Astrocyte (in vitro differentiated cells and primary cell): Measurements from ENCODE around the gene BATF2. TPM values are rescaled to one million over a fixed set of nuclear protein-coding genes. Genes with fewer than 3 reads are reported as not detected.

Experiments
- DNase-seq: peaks from one replicate; pipeline ENCODE4 v3.0.0-alpha.2; 2010; ENCODE audit warnings: low read depth
- FAIRE-seq: peaks from 2 replicates; lab custom pipeline; 2011; peaks lifted over from hg19 to GRCh38; lab: Jason Lieb, UNC
- H2AFZ ChIP-seq: 2 replicates; pipeline ENCODE4 v1.6.0; 2012; ENCODE audit warnings: low read depth, low read length, inconsistent platforms
- H3K27ac ChIP-seq: 2 replicates; pipeline ENCODE4 v1.5.1; 2011; ENCODE audit warnings: low read depth, low read length, inconsistent platforms
- H3K27me3 ChIP-seq: 2 replicates; pipeline ENCODE4 v1.6.0; 2011; ENCODE audit warnings: low read length, inconsistent platforms; ENCODE audit not compliant: insufficient read depth
- H3K36me3 ChIP-seq: 2 replicates; pipeline ENCODE4 v1.5.1; 2011; ENCODE audit warnings: low read length, inconsistent platforms; ENCODE audit not compliant: insufficient read depth
- H3K4me1 ChIP-seq: 2 replicates; pipeline ENCODE4 v1.5.1; 2011; ENCODE audit warnings: low read length, inconsistent platforms; ENCODE audit not compliant: insufficient read depth
- H3K4me2 ChIP-seq: 2 replicates; pipeline ENCODE4 v1.6.0; 2012; ENCODE audit warnings: low read length, inconsistent platforms
- H3K4me3 ChIP-seq: 2 replicates; pipeline ENCODE4 v1.5.1; 2011; ENCODE audit warnings: low read depth, mild to moderate bottlenecking, low read length, inconsistent platforms; ENCODE audit not compliant: insufficient read depth
- H3K79me2 ChIP-seq: 2 replicates; pipeline ENCODE4 v1.6.0; 2012; ENCODE audit warnings: mild to moderate bottlenecking, low read length, inconsistent platforms; ENCODE audit not compliant: insufficient read depth
- H3K9ac ChIP-seq: 2 replicates; pipeline ENCODE4 v1.6.0; 2012; ENCODE audit warnings: mild to moderate bottlenecking, low read length, inconsistent platforms
- H3K9me3 ChIP-seq: 2 replicates; pipeline ENCODE4 v1.5.1; 2012; ENCODE audit warnings: low read depth, mild to moderate bottlenecking, low read length, inconsistent platforms; ENCODE audit not compliant: insufficient read depth
- H4K20me1 ChIP-seq: 2 replicates; pipeline ENCODE4 v1.6.0; 2012; ENCODE audit warnings: low read length, inconsistent platforms; ENCODE audit not compliant: insufficient read depth
- H3K27ac Mint-ChIP-seq: one replicate; pipeline ENCODE4 v1.8.0; 2021; ENCODE audit warnings: mild to moderate bottlenecking, mixed read lengths; ENCODE audit not compliant: unreplicated experiment
- H3K27me3 Mint-ChIP-seq: one replicate; pipeline ENCODE4 v1.8.0; 2021; ENCODE audit warnings: low read depth, mixed read lengths; ENCODE audit not compliant: unreplicated experiment
- H3K36me3 Mint-ChIP-seq: one replicate; pipeline ENCODE4 v1.8.0; 2021; ENCODE audit warnings: low read depth, mixed read lengths; ENCODE audit not compliant: unreplicated experiment
- H3K4me1 Mint-ChIP-seq: one replicate; pipeline ENCODE4 v1.8.0; 2021; ENCODE audit warnings: low read depth, mixed read lengths; ENCODE audit not compliant: unreplicated experiment
- H3K4me3 Mint-ChIP-seq: one replicate; pipeline ENCODE4 v1.8.0; 2021; ENCODE audit warnings: mild to moderate bottlenecking, moderate library complexity, mixed read lengths; ENCODE audit not compliant: unreplicated experiment
- H3K9me3 Mint-ChIP-seq: one replicate; pipeline ENCODE4 v1.8.0; 2021; ENCODE audit warnings: mild to moderate bottlenecking, mixed read lengths; ENCODE audit not compliant: unreplicated experiment
- CTCF ChIP-seq: IDR thresholded peaks from 2 replicates; pipeline ENCODE4 v1.5.1; 2011; ENCODE audit warnings: low read depth, mild to moderate bottlenecking, inconsistent platforms, low read length, moderate library complexity; ENCODE audit not compliant: insufficient read depth
- EZH2 ChIP-seq: IDR thresholded peaks from 2 replicates; pipeline ENCODE4 v1.6.1; 2012; ENCODE audit warnings: mild to moderate bottlenecking, low read length, inconsistent platforms; ENCODE audit not compliant: insufficient read depth
- total RNA-seq: library from RNA; stranded (reverse); gene quantifications from 2 replicates; pipeline ENCODE4 v1.2.1, GENCODE V29; 2021

The BATF2 gene
- total RNA-seq, 1 donor from 2014 or later = 4.5 TPM

GRCh38 chr11:65043881-65044501 lies 47.2 kb upstream of the BATF2 start:
- Mint-ChIP-seq H3K4me3 (no peak overlapping the region), H3K27me3 (peaks cover 2% of the 10 kb centered on the region), H3K4me1 (peaks cover 4% of the 10 kb centered on the region), H3K9me3 (no peaks in the 10 kb centered on the region), H3K27ac (no peak overlapping the region), H3K36me3 (peaks cover 13% of the 10 kb centered on the region)
- no peaks in the 10 kb centered on the region for H3K36me3 ChIP-seq
- no peak overlapping the region for H3K27ac ChIP-seq
- H4K20me1 ChIP-seq = peaks cover 16% of the 10 kb centered on the region
- FAIRE-seq (no peak), DNase-seq (peak; percentile 8)
- H2AFZ ChIP-seq = no peak overlapping the region
- no peak for TF ChIP-seq EZH2
- TF ChIP-seq CTCF = no peak
- H3K4me1 ChIP-seq = peaks cover 3% of the 10 kb centered on the region
- H3K27me3 ChIP-seq = no peaks in the 10 kb centered on the region
- no peak overlapping the region for H3K4me2 ChIP-seq
- no peak overlapping the region for H3K9ac ChIP-seq
- H3K4me3 ChIP-seq = no peak overlapping the region
- H3K79me2 ChIP-seq = peaks cover 12% of the 10 kb centered on the region
- H3K9me3 ChIP-seq = no peaks in the 10 kb centered on the region

GRCh38 chr11:65042891-65043290 lies 46.1 kb upstream of the BATF2 start:
- peak overlapping the region; percentile 50 for H3K4me2 ChIP-seq
- TF ChIP-seq CTCF = no peak
- no peak for TF ChIP-seq EZH2

More at GRCh38 chr11:65042891-65043290, 46.1 kb upstream of the BATF2 start:
- H3K4me1 Mint-ChIP-seq = peaks cover 4% of the 10 kb centered on the region
- no peak overlapping the region for H2AFZ ChIP-seq
- H3K9me3 Mint-ChIP-seq = no peaks in the 10 kb centered on the region
- H4K20me1 ChIP-seq = peaks cover 16% of the 10 kb centered on the region
- H3K27ac Mint-ChIP-seq = peak overlapping the region; percentile 41
- peaks cover 13% of the 10 kb centered on the region for H3K36me3 Mint-ChIP-seq
- no peaks in the 10 kb centered on the region for H3K9me3 ChIP-seq
- H3K27me3 Mint-ChIP-seq = peaks cover 2% of the 10 kb centered on the region
- H3K27me3 ChIP-seq = no peaks in the 10 kb centered on the region
- no peak overlapping the region for H3K27ac ChIP-seq
- H3K79me2 ChIP-seq = peaks cover 12% of the 10 kb centered on the region
- H3K4me3 Mint-ChIP-seq = peak overlapping the region; percentile 93
- no peak for FAIRE-seq
- peaks cover 4% of the 10 kb centered on the region for H3K36me3 ChIP-seq
- no peak overlapping the region for H3K9ac ChIP-seq
- no peak for DNase-seq
- H3K4me3 ChIP-seq = no peak overlapping the region
- H3K4me1 ChIP-seq = peaks cover 3% of the 10 kb centered on the region
